ENCODE results near the gene PEX11G.

Gene PEX11G

GRCh38 chr19:7492558-7492957 lies 3.7 kb upstream of the PEX11G start:
- no peak for DNase-seq

DNA sequence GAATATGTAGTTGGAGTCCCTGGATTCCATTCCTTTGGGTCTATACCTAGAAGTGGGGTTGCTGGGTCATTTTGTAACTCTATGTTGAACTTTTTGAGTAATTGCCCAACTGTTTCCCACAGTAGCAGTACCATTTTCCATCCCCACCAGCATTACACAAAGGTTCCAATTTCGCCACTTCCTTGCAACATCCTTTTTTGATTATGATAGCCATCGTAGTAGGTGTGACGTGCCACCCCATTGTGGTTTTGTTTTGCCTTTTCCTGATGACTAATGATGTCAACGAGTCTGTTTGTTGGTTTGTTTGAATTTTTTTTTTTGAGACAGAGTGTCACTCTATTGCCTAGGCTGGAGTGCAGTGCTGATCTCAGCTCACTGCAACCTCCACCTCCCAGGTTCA lies 3.3 kb upstream of the PEX11G start:
- no peak for DNase-seq

- no peak for DNase-seq
These were observed 792 bp upstream of the PEX11G start for GRCh38 chr19:7489609-7490044.

- no peak for DNase-seq
These were observed 1.9 kb downstream of the PEX11G start for GRCh38 chr19:7486923-7487322.

GRCh38 chr19:7483720-7484201 lies 5.1 kb downstream of the PEX11G start:
- DNase-seq, result no peak

GRCh38 chr19:7482584-7483439 lies 6.0 kb downstream of the PEX11G start:
- peak; percentile 40 for DNase-seq

- no peak for DNase-seq
These were observed 7.9 kb downstream of the PEX11G start for GRCh38 chr19:7480970-7481255.

DNA sequence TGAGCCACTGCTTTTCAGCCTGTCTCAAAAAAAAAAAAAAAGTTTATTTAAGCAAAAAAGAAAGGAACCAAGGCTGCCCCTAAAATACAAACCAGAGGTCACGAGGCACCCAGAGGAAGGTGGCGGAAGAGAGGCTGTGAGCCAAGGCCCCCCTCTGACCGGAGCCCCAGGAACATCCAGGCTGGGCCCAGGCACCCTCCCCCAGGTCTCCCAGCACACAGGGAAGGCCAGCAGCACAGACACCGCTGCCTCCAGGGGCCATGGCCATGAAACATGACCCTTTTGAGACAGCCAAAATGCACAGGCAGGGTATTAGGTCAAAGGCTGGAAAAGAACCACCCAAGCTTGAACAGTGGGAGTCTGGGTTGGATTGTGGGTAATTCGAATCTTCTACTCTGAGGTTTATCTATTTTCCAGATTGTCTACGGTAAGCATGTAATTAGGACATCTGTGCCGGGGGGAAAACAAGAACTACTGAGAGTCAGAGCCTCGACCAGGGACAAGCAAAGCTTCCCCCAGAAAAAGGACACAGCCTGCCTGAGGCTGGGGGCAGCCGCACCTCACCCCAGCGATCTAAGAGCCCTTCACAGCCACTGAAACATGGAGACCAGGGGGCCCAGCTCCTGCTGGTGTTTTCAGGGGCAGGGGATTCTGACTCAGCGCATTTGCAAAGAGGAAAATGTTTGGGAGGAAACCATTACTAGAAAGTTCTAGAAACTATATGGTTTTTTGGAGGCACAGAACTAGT lies 8.4 kb downstream of the PEX11G start:
- no peak for DNase-seq

DNA sequence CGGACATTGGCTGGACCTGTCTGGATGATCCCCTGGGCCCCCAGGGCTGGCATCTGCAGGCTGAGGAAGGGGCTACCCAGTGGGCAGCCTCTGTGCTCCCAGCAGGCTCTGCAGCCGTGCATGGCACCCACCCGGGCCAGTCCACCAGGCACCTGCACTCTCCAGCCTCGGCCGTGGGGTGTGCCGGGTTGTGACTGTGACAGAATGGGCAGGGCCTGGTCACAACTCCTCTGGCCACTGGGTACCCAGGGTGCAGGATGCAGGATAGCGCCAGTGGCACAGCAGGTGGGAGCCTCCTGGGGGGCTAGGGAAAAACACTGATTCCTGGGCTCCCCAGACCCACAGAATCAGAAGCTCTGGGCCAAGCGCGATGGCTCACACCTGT lies 10.0 kb downstream of the PEX11G start:
- no peak for DNase-seq

DNA sequence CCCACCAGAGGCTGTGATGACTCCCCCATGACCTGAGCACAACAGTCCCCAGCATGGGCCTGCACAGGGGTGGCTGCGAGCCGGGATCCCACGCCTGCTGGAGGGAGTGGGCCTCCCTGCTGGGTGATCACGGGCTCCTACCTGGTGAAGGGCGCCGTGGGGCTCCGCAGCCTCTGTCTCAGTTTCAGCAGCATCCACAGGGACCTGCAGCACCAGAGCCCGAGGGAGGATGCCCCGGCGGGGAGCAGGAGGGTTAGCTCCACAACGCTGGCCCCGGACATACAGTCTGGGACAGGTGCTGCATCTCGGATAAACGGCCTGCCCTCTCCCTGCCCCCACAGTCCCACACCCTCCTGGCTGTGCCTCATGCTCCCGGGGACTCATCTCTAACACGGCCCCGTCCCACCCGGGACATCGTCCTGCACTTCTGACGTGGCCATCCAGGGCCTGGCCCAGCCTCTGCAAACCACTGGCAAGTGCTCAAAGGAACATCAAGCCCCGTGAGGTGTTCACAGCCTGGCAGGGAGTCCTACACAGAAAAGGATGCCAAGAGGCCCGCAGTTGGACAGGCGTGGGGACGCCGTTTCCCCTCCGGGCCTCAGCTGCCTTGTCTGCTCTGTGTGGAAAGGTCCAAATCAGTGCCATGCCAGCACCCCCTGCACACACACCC lies 10.5 kb downstream of the PEX11G start:
- no peak for DNase-seq

GRCh38 chr19:7477758-7478157 lies 11.1 kb downstream of the PEX11G start:
- DNase-seq, result no peak

- DNase-seq, result no peak
These were observed 11.9 kb downstream of the PEX11G start for GRCh38 chr19:7476777-7477494.

GRCh38 chr19:7476241-7476640 lies 12.6 kb downstream of the PEX11G start:
- no peak for DNase-seq

- DNase-seq, result no peak
These were observed 13.2 kb downstream of the PEX11G start for GRCh38 chr19:7475665-7476064.

DNA sequence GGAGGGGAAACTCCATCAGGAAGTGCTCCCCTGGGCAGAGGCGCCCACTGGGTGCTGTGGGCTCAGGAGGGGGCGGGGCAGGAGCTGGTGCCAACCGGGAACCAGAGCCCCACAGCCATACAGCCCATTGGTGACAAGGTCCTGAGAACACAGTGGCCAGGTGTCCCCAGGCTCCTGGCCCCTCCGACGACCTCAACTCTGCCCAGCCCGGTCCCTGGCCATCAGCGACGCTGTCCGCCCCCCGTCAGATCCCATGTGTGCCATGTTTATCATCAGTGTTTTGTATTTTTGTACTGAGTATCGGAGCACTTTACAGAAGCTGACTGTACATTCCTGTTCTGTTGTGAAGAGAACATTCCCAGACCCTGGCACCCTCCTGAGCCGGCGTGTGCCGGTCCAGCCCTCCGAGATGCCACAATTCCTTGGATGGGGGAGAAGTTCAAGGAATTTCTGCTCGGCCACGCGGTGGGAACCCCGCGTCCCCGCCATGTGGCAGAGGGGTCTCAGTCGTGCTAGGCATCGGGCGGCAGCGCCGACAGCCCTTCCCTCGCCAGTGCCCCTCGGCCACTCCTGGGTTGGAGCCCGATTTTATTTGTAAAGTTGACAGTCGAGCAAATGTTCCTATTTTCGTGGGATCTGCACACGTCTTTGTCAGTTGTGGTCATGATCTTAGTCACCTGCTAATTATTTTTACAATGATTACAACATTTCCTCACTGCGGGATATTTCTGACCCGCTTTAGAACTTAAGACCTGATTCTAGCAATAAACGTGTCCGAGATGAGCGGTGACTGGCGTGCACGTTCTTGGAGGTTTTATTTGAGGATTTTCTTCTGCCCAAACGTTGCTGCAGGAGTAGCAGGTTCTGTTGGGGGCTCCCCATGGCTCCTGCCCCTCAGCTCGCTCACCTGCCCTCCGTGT lies 16.9 kb downstream of the PEX11G start:
- no peak for DNase-seq

DNA sequence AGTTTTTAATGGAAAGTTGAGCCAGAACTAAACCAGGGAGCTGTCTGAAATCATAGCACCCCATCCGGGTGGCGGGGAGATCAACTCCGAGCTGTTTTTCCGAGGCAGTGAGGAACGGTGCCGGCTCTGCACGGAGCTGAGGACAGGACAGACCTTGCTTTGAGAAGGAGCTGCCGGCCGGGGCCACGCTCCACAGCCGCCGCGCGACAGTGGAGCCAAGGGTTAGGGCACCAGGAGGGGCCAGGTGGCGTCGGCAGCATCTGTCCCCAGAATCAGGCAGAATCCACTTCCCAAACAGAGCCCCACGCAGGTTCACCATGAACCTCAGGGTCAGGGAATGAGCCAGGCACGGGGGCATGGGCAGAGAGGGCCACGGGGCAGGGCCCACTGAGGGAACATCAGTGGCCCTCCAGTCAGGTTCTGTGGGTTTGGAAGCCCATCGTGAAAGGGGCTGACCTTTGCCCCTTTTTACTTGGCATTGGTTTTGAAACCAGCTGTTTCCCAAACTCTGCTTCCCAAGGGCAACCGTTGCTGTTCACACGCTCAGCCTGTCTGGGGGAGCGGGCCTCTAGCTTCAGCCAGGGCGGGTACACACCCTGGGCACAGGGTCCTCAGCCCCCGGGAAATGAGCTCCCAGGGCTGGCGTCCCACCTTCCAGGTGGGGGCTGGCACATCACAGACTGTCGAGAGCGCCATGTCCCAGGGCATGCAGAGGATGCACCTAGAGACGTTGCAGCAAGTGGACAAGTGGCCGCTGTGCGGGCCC lies 18.1 kb downstream of the PEX11G start:
- no peak for DNase-seq

GRCh38 chr19:7469669-7470285 lies 19.1 kb downstream of the PEX11G start:
- DNase-seq, result no peak

DNA sequence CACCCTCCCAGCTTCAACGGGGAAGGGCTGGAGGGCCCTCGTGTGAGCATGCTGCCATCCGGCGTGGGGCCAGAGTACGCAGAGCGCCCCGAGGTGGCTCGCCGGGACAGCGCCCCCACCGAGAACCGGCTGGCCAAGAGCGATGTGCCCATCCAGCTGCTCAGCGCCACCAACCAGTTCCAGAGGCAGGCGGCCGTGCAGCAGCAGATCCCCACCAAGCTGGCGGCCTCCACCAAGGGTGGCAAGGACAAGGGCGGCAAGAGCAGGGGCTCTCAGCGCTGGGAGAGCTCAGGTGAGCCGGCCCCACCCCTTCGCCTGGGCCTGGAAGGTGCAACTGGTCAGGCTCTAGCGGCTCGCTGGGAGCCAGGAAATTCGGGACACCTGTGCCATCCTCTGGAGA lies 20.0 kb downstream of the PEX11G start:
- no peak for DNase-seq

- DNase-seq, result no peak
These were observed 21.5 kb downstream of the PEX11G start for GRCh38 chr19:7467009-7467989.

Data from NCI-H82 (cell line).